Tibial nerve (tissue), 3 donors: ENCODE data around the gene PSAPL1.

Experiments used
- CTCF ChIP-seq, 5 experiments: fragments of 200-600 bp in 3 of 5; fragments of 450-650 bp in 2 of 5; sonication (generic) in 3 of 5; IDR thresholded peaks; one replicate each; pipeline ENCODE4 v1.5.1; 2016 to 2019; ENCODE audit warnings: antibody characterized with exemption in 5 of 5, mild to moderate bottlenecking in 3 of 5, moderate library complexity in 2 of 5
- POLR2A ChIP-seq, 2 donors: fragments of 450-650 bp; IDR thresholded peaks; one replicate each; pipeline ENCODE4 v1.6.1; 2017; ENCODE audit warnings: antibody characterized with exemption in 2 of 2, mild to moderate bottlenecking in 2 of 2, moderate library complexity in 2 of 2

GRCh38 chr4:7461230-7461629 is 26.5 kb upstream of the PSAPL1 start:
- no peak for TF ChIP-seq CTCF (IDR thresholded peaks at IDR 0.05)
- TF ChIP-seq POLR2A (IDR thresholded peaks at IDR 0.05): no peak
